K562 (cell line): ENCODE measurements around the gene CISTR. TPM values are rescaled to one million over a fixed set of nuclear protein-coding genes. Genes with fewer than 3 reads are reported as not detected.

Experiments
- ATAC-seq: fragments of 200-7000 bp; cut with Tn5 transposase; 3 replicates; pipeline ENCODE4 v1.9.1; 2020; ENCODE audit warnings: moderate library complexity
- BruUV-seq: library from RNA; stranded (reverse); fragments of 400-500 nt; replicated peaks from 2 replicates; lab custom pipeline; 2021; lab: Mats Ljungman, UMichigan
- CTCF ChIA-PET: fragments of 300-600 bp; formaldehyde crosslinking; extraction: SDS; loops from one replicate; lab custom pipeline; 2021; ENCODE audit warnings: low intra/inter-chr PET ratio; lab: Yijun Ruan, JAX
- POLR2A ChIA-PET: fragments of 300-600, 350-650 bp; sonication (Branson Sonifier 250); formaldehyde crosslinking; extraction: SDS; loops from one replicate; lab custom pipeline; 2021; ENCODE audit warnings: antibody characterized with exemption, inconsistent platforms; lab: Yijun Ruan, JAX
- DNase-seq, 4 experiments: peaks; one replicate each; pipeline versions ENCODE4 v3.0.0 to v3.0.0-alpha.2; 2011 to 2018; ENCODE audit warnings: low spot score in 3 of 4, mixed read lengths in 3 of 4; ENCODE audit errors: extremely low read depth in 1 of 4
- FAIRE-seq: peaks from 2 replicates; lab custom pipeline; 2011; peaks lifted over from hg19 to GRCh38; lab: Jason Lieb, UNC
- H2AFZ ChIP-seq: 2 replicates; pipeline ENCODE4 v1.6.0; 2011; ENCODE audit warnings: low read depth, low read length, control low read depth, inconsistent platforms
- H3K27ac ChIP-seq: fragments of 200-600 bp; 3 replicates; pipeline ENCODE4 v1.8.0; 2011; ENCODE audit warnings: low read depth, mild to moderate bottlenecking, control low read depth, inconsistent platforms, low read length, moderate library complexity, mixed read lengths; ENCODE audit errors: extremely low read depth
- H3K27me3 ChIP-seq, 2 experiments: fragments of 300-600 bp in 1 of 2; 2 replicates in 1 of 2; 3 replicates in 1 of 2; pipeline versions ENCODE4 v1.6.0 to v1.8.0; 2011; ENCODE audit warnings: inconsistent platforms in 2 of 2, low read length in 2 of 2, mild to moderate bottlenecking in 1 of 2, mixed read lengths in 1 of 2, moderate library complexity in 1 of 2; ENCODE audit not compliant: control insufficient read depth in 2 of 2, insufficient read depth in 2 of 2
- H3K36me3 ChIP-seq: fragments of 300-600 bp; 3 replicates; pipeline ENCODE4 v1.8.0; 2011; ENCODE audit warnings: mild to moderate bottlenecking, low read length, inconsistent platforms; ENCODE audit not compliant: control insufficient read depth, insufficient read depth
- H3K4me1 ChIP-seq, 2 experiments: fragments of 200-600 bp in 1 of 2; replicated peaks in 1 of 2; 2 replicates in 1 of 2; 3 replicates in 1 of 2; pipeline versions ENCODE4 v1.5.1 to v1.8.0; 2011; ENCODE audit warnings: inconsistent platforms in 2 of 2, low read length in 2 of 2, mild to moderate bottlenecking in 1 of 2, mixed read lengths in 1 of 2, moderate library complexity in 1 of 2; ENCODE audit not compliant: control insufficient read depth in 2 of 2, insufficient read depth in 2 of 2
- H3K4me2 ChIP-seq: 2 replicates; pipeline ENCODE4 v1.6.1; 2011; ENCODE audit warnings: low read length, control low read depth, inconsistent platforms, mixed read lengths; ENCODE audit not compliant: insufficient read depth
- H3K4me3 ChIP-seq: fragments of 200-600 bp; sonication (generic), shearing (Covaris generic); 2 replicates; pipeline ENCODE4 v1.5.1; 2016; ENCODE audit warnings: control low read depth, inconsistent platforms
- H3K79me2 ChIP-seq: fragments of 200-600 bp; 3 replicates; pipeline ENCODE4 v1.8.0; 2011; ENCODE audit warnings: low read length, inconsistent platforms; ENCODE audit not compliant: control insufficient read depth, insufficient read depth
- H3K9ac ChIP-seq, 2 experiments: 2 replicates each; pipeline versions ENCODE4 v1.6.0 to v1.6.1; 2011; ENCODE audit warnings: low read depth in 2 of 2, low read length in 2 of 2, control low read depth in 1 of 2, inconsistent platforms in 1 of 2, mild to moderate bottlenecking in 1 of 2, mixed read lengths in 1 of 2; ENCODE audit not compliant: insufficient read depth in 1 of 2
- H3K9me1 ChIP-seq: one replicate; pipeline ENCODE4 v1.6.0; 2011; ENCODE audit warnings: inconsistent platforms, mild to moderate bottlenecking, low read length, moderate library complexity; ENCODE audit not compliant: control insufficient read depth, insufficient read depth
- H3K9me3 ChIP-seq: replicated peaks from 2 replicates; pipeline ENCODE4 v1.5.1; 2011; ENCODE audit warnings: low read depth, low read length, inconsistent platforms; ENCODE audit not compliant: control insufficient read depth, insufficient read depth
- H4K20me1 ChIP-seq: replicated peaks from 2 replicates; pipeline ENCODE4 v1.6.1; 2011; ENCODE audit warnings: low read length, inconsistent platforms, mixed read lengths; ENCODE audit not compliant: control insufficient read depth, insufficient read depth
- ARID1B ChIP-seq: fragments of 450-650 bp; IDR thresholded peaks from 2 replicates; pipeline ENCODE4 v1.6.1; 2016; ENCODE audit warnings: antibody characterized with exemption, mild to moderate bottlenecking, inconsistent platforms
- C11orf30 ChIP-seq: fragments of 450-650 bp; IDR thresholded peaks from 2 replicates; pipeline ENCODE4 v1.6.1; 2016; ENCODE audit warnings: low read depth, mild to moderate bottlenecking
- HEY1 ChIP-seq: fragments of 250-450 bp; sonication (Bioruptor Pico); IDR thresholded peaks from 2 replicates; pipeline ENCODE4 v1.5.0; 2020; ENCODE audit warnings: mild to moderate bottlenecking, moderate library complexity, borderline replicate concordance
- NFIC ChIP-seq: fragments of 450-650 bp; IDR thresholded peaks from 2 replicates; pipeline ENCODE4 v1.6.1; 2017; ENCODE audit warnings: mild to moderate bottlenecking, inconsistent platforms
- RBFOX2 ChIP-seq: fragments of 200-400 bp; formaldehyde crosslinking; IDR thresholded peaks from 2 replicates; pipeline ENCODE4 v1.6.1; 2017; ENCODE audit warnings: low read depth, mild to moderate bottlenecking, low read length, moderate library complexity
- TSC22D4 ChIP-seq: fragments of 450-650 bp; IDR thresholded peaks from 2 replicates; pipeline ENCODE4 v1.6.1; 2016; ENCODE audit warnings: missing genetic modification characterization, missing biosample characterization, control low read depth
- ZNF23 ChIP-seq: fragments of 250-450 bp; sonication (Bioruptor Pico); IDR thresholded peaks from 2 replicates; pipeline ENCODE4 v1.4.0; 2020; ENCODE audit warnings: mild to moderate bottlenecking
- ZNF785 ChIP-seq: fragments of 250-450 bp; sonication (Bioruptor Pico); IDR thresholded peaks from 2 replicates; pipeline ENCODE4 v1.4.0; 2020; ENCODE audit warnings: mild to moderate bottlenecking
- WGBS: fragments of 100-300 bp; shearing (Covaris generic); methylation state at CpG from one replicate; pipeline ENCODE4 v1.1.6; 2016; ENCODE audit warnings: low coverage, mixed read lengths; ENCODE audit not compliant: insufficient coverage; ENCODE audit errors: missing lambda C conversion rate; 5-methylcytosine and 5-hydroxymethylcytosine counted together
- in situ Hi-C: fragments of 300-500 bp; cut with MboI; formaldehyde crosslinking; loops from 4 replicates; pipeline ENCODE4 v1.15.0; 2018; ENCODE audit warnings: inconsistent platforms, mixed read lengths
- intact Hi-C: fragments of 100-400 bp; cut with micrococcal nuclease; formaldehyde crosslinking; loops from 2 replicates; pipeline ENCODE4 v1.14.2; 2022
- polyA plus RNA-seq, 8 experiments: library from polyadenylated mRNA; depleted of rRNA in 4 of 8; stranded (reverse) in 5 of 8; unstranded in 3 of 8; fragments of >200 nt; fragmentation: Nextera tagmentation in 2 of 8; fragmentation: Illumina TruSeq in 1 of 8; extraction: Ambion mirVana in 2 of 8; extraction: Trizol in 1 of 8; gene quantifications; 2 replicates each; pipeline versions ENCODE4 v1.2.1 to v1.2.3, GENCODE V29; 2011 to 2014; ENCODE audit warnings: inconsistent platforms in 1 of 8, missing spikeins in 1 of 8
- total RNA-seq, 7 experiments: library from RNA; depleted of rRNA in 6 of 7; stranded (reverse); fragments of >200 nt in 6 of 7; fragmentation: Illumina TruSeq in 2 of 7; extraction: Trizol in 2 of 7; gene quantifications; 2 replicates each; pipeline versions ENCODE4 v1.2.1 to v1.2.3, GENCODE V29; 2011 to 2021; ENCODE audit warnings: low replicate concordance in 1 of 7
- TF ChIP-seq, protein P1 (sequence below): fragments of 450-650 bp; IDR thresholded peaks from 2 replicates; pipeline ENCODE4 v1.6.1; 2017; ENCODE audit warnings: mild to moderate bottlenecking, moderate library complexity
- TF ChIP-seq, protein P2 (sequence below): sonication (generic); formaldehyde crosslinking; IDR thresholded peaks from 2 replicates; pipeline ENCODE4 v1.8.0; 2022; ENCODE audit warnings: mild to moderate bottlenecking, missing genetic modification reagents
- TF ChIP-seq, protein P3 (sequence below): fragments of 250-450 bp; sonication (Bioruptor Pico); IDR thresholded peaks from 2 replicates; pipeline ENCODE4 v1.9.0; 2021; ENCODE audit warnings: mild to moderate bottlenecking

CISTR gene
- total and polyA plus RNA-seq, 9 of the 15 experiments (the other 6 are each of a cell fraction or from before 2014, with no cell fraction given), result not detected

DNA sequence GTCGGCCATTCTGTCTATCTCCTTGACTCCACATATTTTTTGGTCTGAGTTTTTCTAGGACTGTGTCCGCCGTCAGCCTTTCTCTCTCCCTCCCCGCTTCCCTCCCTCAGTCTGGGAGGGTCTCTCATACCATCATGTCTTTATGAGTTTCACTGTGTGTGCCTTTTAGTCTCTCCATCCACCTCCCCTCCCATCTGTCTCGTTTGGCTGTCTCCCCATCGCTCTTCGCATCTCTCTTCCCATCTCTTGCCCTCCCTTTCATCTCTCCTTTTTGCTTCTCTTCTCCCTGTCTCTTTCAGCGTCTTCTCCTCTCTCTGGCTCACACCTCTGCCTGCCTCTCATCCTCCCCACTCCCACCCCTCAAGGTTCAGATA, 6.9 kb upstream of the CISTR start:
- CTCF ChIA-PET, result interaction anchor here (2.0 kb wide), 1 partner anchor 57 kb away, joined by 8 read pairs; no protein-coding TSS in a partner anchor

More for the DNA sequence above, 6.9 kb upstream of the CISTR start:
- peaks cover 2 to 3% of the 10 kb centered on the region in 2 experiments; a peak in 2 of 5 replicates for H3K4me1 ChIP-seq
- no peaks in the 10 kb centered on the region for H3K79me2 ChIP-seq
- WGBS, result 4% methylated on average over 6 of the region's 8 CpGs
- H3K36me3 ChIP-seq, result no peaks in the 10 kb centered on the region
- DNase-seq (no peak), ATAC-seq (no peak), FAIRE-seq (no peak)
- no peak for TF ChIP-seq HEY1 (CRISPR knock-in tag)
- TF ChIP-seq RBFOX2, result no peak
- TF ChIP-seq, protein P1, sequence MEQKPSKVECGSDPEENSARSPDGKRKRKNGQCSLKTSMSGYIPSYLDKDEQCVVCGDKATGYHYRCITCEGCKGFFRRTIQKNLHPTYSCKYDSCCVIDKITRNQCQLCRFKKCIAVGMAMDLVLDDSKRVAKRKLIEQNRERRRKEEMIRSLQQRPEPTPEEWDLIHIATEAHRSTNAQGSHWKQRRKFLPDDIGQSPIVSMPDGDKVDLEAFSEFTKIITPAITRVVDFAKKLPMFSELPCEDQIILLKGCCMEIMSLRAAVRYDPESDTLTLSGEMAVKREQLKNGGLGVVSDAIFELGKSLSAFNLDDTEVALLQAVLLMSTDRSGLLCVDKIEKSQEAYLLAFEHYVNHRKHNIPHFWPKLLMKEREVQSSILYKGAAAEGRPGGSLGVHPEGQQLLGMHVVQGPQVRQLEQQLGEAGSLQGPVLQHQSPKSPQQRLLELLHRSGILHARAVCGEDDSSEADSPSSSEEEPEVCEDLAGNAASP, result no peak
- TF ChIP-seq NFIC, result no peak
- TF ChIP-seq C11orf30, result no peak
- TF ChIP-seq, protein P2, sequence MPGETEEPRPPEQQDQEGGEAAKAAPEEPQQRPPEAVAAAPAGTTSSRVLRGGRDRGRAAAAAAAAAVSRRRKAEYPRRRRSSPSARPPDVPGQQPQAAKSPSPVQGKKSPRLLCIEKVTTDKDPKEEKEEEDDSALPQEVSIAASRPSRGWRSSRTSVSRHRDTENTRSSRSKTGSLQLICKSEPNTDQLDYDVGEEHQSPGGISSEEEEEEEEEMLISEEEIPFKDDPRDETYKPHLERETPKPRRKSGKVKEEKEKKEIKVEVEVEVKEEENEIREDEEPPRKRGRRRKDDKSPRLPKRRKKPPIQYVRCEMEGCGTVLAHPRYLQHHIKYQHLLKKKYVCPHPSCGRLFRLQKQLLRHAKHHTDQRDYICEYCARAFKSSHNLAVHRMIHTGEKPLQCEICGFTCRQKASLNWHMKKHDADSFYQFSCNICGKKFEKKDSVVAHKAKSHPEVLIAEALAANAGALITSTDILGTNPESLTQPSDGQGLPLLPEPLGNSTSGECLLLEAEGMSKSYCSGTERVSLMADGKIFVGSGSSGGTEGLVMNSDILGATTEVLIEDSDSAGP (CRISPR knock-in tag), result no peak
- TF ChIP-seq TSC22D4 (tag), result no peak
- TF ChIP-seq, protein P3, sequence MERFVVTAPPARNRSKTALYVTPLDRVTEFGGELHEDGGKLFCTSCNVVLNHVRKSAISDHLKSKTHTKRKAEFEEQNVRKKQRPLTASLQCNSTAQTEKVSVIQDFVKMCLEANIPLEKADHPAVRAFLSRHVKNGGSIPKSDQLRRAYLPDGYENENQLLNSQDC, result no peak
- TF ChIP-seq ZNF785 (CRISPR knock-in tag), result no peak
- TF ChIP-seq ARID1B, result no peak
- no peak for TF ChIP-seq ZNF23
- intact Hi-C loops (no loop called here), in situ Hi-C loops (loop anchor here (25.0 kb wide), 1 partner anchor 454 kb away; no protein-coding TSS in a partner anchor)
- no TSS peak for BruUV-seq
- no peak overlapping the region for H3K27ac ChIP-seq
- H3K9me3 ChIP-seq, result no peaks in the 10 kb centered on the region
- no peaks in the 10 kb centered on the region for H4K20me1 ChIP-seq
- no peak overlapping the region for H3K9ac ChIP-seq
- H3K4me2 ChIP-seq, result no peak overlapping the region
- H3K4me3 ChIP-seq, result no peak overlapping the region
- no peak overlapping the region for H2AFZ ChIP-seq
- H3K27me3 ChIP-seq, result peaks cover 26 to 61% of the 10 kb centered on the region in 2 experiments
- POLR2A ChIA-PET, result no interaction called here
- no peaks in the 10 kb centered on the region for H3K9me1 ChIP-seq
